HepG2 (cell line): ENCODE data around the gene MORC1. TPM values are rescaled to one million over a fixed set of nuclear protein-coding genes. Genes with fewer than 3 reads are reported as not detected.

Experiments
- ATAC-seq: fragments of 200-7000 bp; cut with Tn5 transposase; 3 replicates; pipeline ENCODE4 v1.9.1; 2020; ENCODE audit warnings: mild to moderate bottlenecking, moderate library complexity
- BruUV-seq: library from RNA; stranded (reverse); fragments of 400-500 nt; replicated peaks from 2 replicates; lab custom pipeline; 2021; lab: Mats Ljungman, UMichigan
- CTCF ChIA-PET: fragments of 300-600 bp; formaldehyde crosslinking; extraction: SDS; loops from one replicate; lab custom pipeline; 2021; ENCODE audit warnings: low total read pairs, inconsistent platforms, low intra/inter-chr PET ratio; lab: Yijun Ruan, JAX
- POLR2A ChIA-PET: fragments of 350-600 bp; sonication (Branson Sonifier 250); formaldehyde crosslinking; loops from one replicate; lab custom pipeline; 2020; ENCODE audit warnings: antibody characterized with exemption, inconsistent platforms; lab: Yijun Ruan, JAX
- DNase-seq: peaks from one replicate; pipeline ENCODE4 v3.0.0-alpha.2; 2015; ENCODE audit warnings: low spot score
- FAIRE-seq: peaks from 3 replicates; lab custom pipeline; 2011; peaks lifted over from hg19 to GRCh38; lab: Jason Lieb, UNC
- H2AFZ ChIP-seq: one replicate; pipeline ENCODE4 v1.6.1; 2011; ENCODE audit warnings: low read length, inconsistent platforms
- H3K27ac ChIP-seq: fragments of 300-600 bp; 3 replicates; pipeline ENCODE4 v1.8.0; 2011; ENCODE audit warnings: mixed run types, mild to moderate bottlenecking, mixed read lengths, low read length, inconsistent platforms; ENCODE audit not compliant: insufficient read depth; ENCODE audit errors: extremely low read length
- H3K27me3 ChIP-seq, 2 experiments: fragments of 200-600 bp in 1 of 2; 2 replicates in 1 of 2; 3 replicates in 1 of 2; pipeline versions ENCODE4 v1.6.0 to v1.8.0; 2011; ENCODE audit warnings: low read length in 2 of 2, mild to moderate bottlenecking in 2 of 2, moderate library complexity in 2 of 2, inconsistent platforms in 1 of 2; ENCODE audit not compliant: insufficient read depth in 2 of 2, control insufficient read depth in 1 of 2
- H3K36me3 ChIP-seq, 2 experiments: fragments of 200-600 bp in 1 of 2; replicated peaks in 1 of 2; 2 replicates in 1 of 2; 3 replicates in 1 of 2; pipeline versions ENCODE4 v1.5.1 to v1.8.0; 2011; ENCODE audit warnings: low read length in 2 of 2, inconsistent platforms in 1 of 2; ENCODE audit not compliant: insufficient read depth in 2 of 2, control insufficient read depth in 1 of 2
- H3K4me1 ChIP-seq: 2 replicates; pipeline ENCODE4 v1.5.1; 2012; ENCODE audit warnings: low read length, inconsistent platforms; ENCODE audit not compliant: insufficient read depth
- H3K4me2 ChIP-seq: 2 replicates; pipeline ENCODE4 v1.6.0; 2011; ENCODE audit warnings: low read depth, low read length, inconsistent platforms
- H3K4me3 ChIP-seq, 3 experiments: fragments of 200-600 bp in 1 of 3; sonication (generic), shearing (Covaris generic) in 1 of 3; replicated peaks in 1 of 3; 2 replicates each; pipeline ENCODE4 v1.5.1; 2011 to 2016; ENCODE audit warnings: low read length in 3 of 3, inconsistent platforms in 2 of 3, low read depth in 2 of 3, mild to moderate bottlenecking in 2 of 3, control low read depth in 1 of 3, mixed read lengths in 1 of 3; ENCODE audit not compliant: insufficient read depth in 1 of 3
- H3K79me2 ChIP-seq: one replicate; pipeline ENCODE4 v1.6.1; 2011; ENCODE audit warnings: low read length, inconsistent platforms; ENCODE audit not compliant: insufficient read depth
- H3K9ac ChIP-seq: 2 replicates; pipeline ENCODE4 v1.6.0; 2011; ENCODE audit warnings: mild to moderate bottlenecking, low read depth, low read length, inconsistent platforms; ENCODE audit not compliant: insufficient read depth
- H3K9me3 ChIP-seq: 2 replicates; pipeline ENCODE4 v1.5.1; 2012; ENCODE audit warnings: mild to moderate bottlenecking, low read length
- H4K20me1 ChIP-seq: 2 replicates; pipeline ENCODE4 v1.6.0; 2011; ENCODE audit warnings: inconsistent platforms, mild to moderate bottlenecking, low read length, moderate library complexity; ENCODE audit not compliant: insufficient read depth
- BCL6 ChIP-seq: IDR thresholded peaks from 2 replicates; pipeline ENCODE4 v1.6.1; 2016; ENCODE audit warnings: missing genetic modification reagents, missing compliant biosample characterization
- FOSL1 ChIP-seq: sonication (generic); formaldehyde crosslinking; IDR thresholded peaks from 2 replicates; pipeline ENCODE4 v1.9.0; 2021; ENCODE audit warnings: missing genetic modification reagents, borderline replicate concordance
- GATAD2A ChIP-seq: IDR thresholded peaks from 2 replicates; pipeline ENCODE4 v1.6.1; 2016
- HMG20A ChIP-seq: IDR thresholded peaks from 2 replicates; pipeline ENCODE4 v1.6.1; 2016; ENCODE audit warnings: borderline replicate concordance
- HOXA3 ChIP-seq: sonication (generic); formaldehyde crosslinking; IDR thresholded peaks from 2 replicates; pipeline ENCODE4 v1.5.0; 2020; ENCODE audit warnings: missing genetic modification reagents
- KDM5B ChIP-seq: sonication (generic); formaldehyde crosslinking; IDR thresholded peaks from 2 replicates; pipeline ENCODE4 v1.4.0; 2020; ENCODE audit warnings: missing genetic modification reagents, mild to moderate bottlenecking, borderline replicate concordance
- LCORL ChIP-seq, 2 experiments: fragments of 450-650 bp in 1 of 2; sonication (generic) in 1 of 2; formaldehyde crosslinking in 1 of 2; IDR thresholded peaks; 2 replicates each; pipeline versions ENCODE4 v1.5.0 to v1.6.1; 2017 to 2020; ENCODE audit warnings: antibody characterized with exemption in 1 of 2, missing genetic modification reagents in 1 of 2
- MBD4 ChIP-seq: IDR thresholded peaks from 2 replicates; pipeline ENCODE4 v1.6.1; 2012; ENCODE audit warnings: low read length, inconsistent platforms, borderline replicate concordance
- MEIS1 ChIP-seq: sonication (generic); formaldehyde crosslinking; IDR thresholded peaks from 2 replicates; pipeline ENCODE4 v1.9.0; 2021; ENCODE audit warnings: mild to moderate bottlenecking, missing genetic modification reagents, moderate library complexity, borderline replicate concordance
- MZF1 ChIP-seq: sonication (generic); formaldehyde crosslinking; IDR thresholded peaks from 2 replicates; pipeline ENCODE4 v1.8.1; 2023; ENCODE audit warnings: mild to moderate bottlenecking, missing genetic modification reagents, borderline replicate concordance
- NCOA2 ChIP-seq: sonication (generic); formaldehyde crosslinking; IDR thresholded peaks from 2 replicates; pipeline ENCODE4 v1.8.0; 2022; ENCODE audit warnings: inconsistent platforms
- REPIN1 ChIP-seq: sonication (generic); formaldehyde crosslinking; IDR thresholded peaks from 2 replicates; pipeline ENCODE4 v1.8.0; 2022; ENCODE audit warnings: missing genetic modification reagents, low read depth, mild to moderate bottlenecking, borderline replicate concordance
- SMAD3 ChIP-seq: sonication (generic); formaldehyde crosslinking; IDR thresholded peaks from 2 replicates; pipeline ENCODE4 v1.4.0; 2020; ENCODE audit warnings: missing genetic modification reagents
- STAT5B ChIP-seq: sonication (generic); formaldehyde crosslinking; IDR thresholded peaks from 2 replicates; pipeline ENCODE4 v1.4.0; 2020; ENCODE audit warnings: missing genetic modification reagents
- TEAD3 ChIP-seq: optimal IDR thresholded peaks from 2 replicates; pipeline ENCODE3; 2016; ENCODE audit warnings: borderline replicate concordance
- YY1 ChIP-seq: IDR thresholded peaks from 2 replicates; pipeline ENCODE4 v1.6.1; 2011; ENCODE audit warnings: low read length, low read depth, moderate library complexity, mild to moderate bottlenecking; ENCODE audit not compliant: insufficient read depth, insufficient replicate concordance
- ZEB1 ChIP-seq: IDR thresholded peaks from 2 replicates; pipeline ENCODE4 v1.6.1; 2012; ENCODE audit warnings: mild to moderate bottlenecking, low read depth, inconsistent platforms; ENCODE audit not compliant: insufficient replicate concordance
- ZNF205 ChIP-seq: IDR thresholded peaks from 2 replicates; pipeline ENCODE4 v1.6.1; 2018; ENCODE audit warnings: missing biosample characterization, missing genetic modification reagents
- ZNF292 ChIP-seq: sonication (generic); formaldehyde crosslinking; IDR thresholded peaks from 2 replicates; pipeline ENCODE4 v1.8.1; 2022; ENCODE audit warnings: mild to moderate bottlenecking, low read depth, missing genetic modification reagents, borderline replicate concordance
- ZNF33B ChIP-seq: sonication (generic); formaldehyde crosslinking; IDR thresholded peaks from 2 replicates; pipeline ENCODE4 v1.5.1; 2020; ENCODE audit warnings: mild to moderate bottlenecking, missing genetic modification reagents
- ZNF446 ChIP-seq: sonication (generic); formaldehyde crosslinking; IDR thresholded peaks from 2 replicates; pipeline ENCODE4 v1.5.0; 2020; ENCODE audit warnings: mild to moderate bottlenecking, missing genetic modification reagents
- ZNF766 ChIP-seq: sonication (generic); formaldehyde crosslinking; IDR thresholded peaks from 2 replicates; pipeline ENCODE4 v1.5.0; 2020; ENCODE audit warnings: missing genetic modification reagents, borderline replicate concordance
- ZNF777 ChIP-seq: sonication (generic); formaldehyde crosslinking; IDR thresholded peaks from 2 replicates; pipeline ENCODE4 v1.4.0; 2020; ENCODE audit warnings: missing genetic modification reagents
- in situ Hi-C: cut with HindIII; loops from 2 replicates; pipeline ENCODE4 v1.10.0; 2017; ENCODE audit warnings: low pct_unique_long_range_greater_than_20kb; ENCODE audit not compliant: extremely low pct_ligation_motif_present
- intact Hi-C: fragments of 100-400 bp; cut with micrococcal nuclease; formaldehyde crosslinking; loops from one replicate; pipeline ENCODE4 v1.10.0; 2022; ENCODE audit not compliant: unreplicated experiment
- polyA plus RNA-seq, 8 experiments: library from polyadenylated mRNA; depleted of rRNA in 3 of 8; stranded (reverse) in 7 of 8; unstranded in 1 of 8; fragments of >200 nt; fragmentation: Illumina TruSeq in 4 of 8; extraction: Trizol in 4 of 8; gene quantifications; 2 replicates each; pipeline versions ENCODE4 v1.2.1 to v1.2.3, GENCODE V29; 2011 to 2016; ENCODE audit warnings: low read depth in 4 of 8, missing spikeins in 1 of 8, mixed read lengths in 1 of 8; ENCODE audit not compliant: insufficient read depth in 1 of 8
- total RNA-seq, 5 experiments: library from RNA; depleted of rRNA; stranded (reverse); fragments of >200 nt; fragmentation: Illumina TruSeq; extraction: Trizol; gene quantifications; 2 replicates each; pipeline ENCODE4 v1.2.3, GENCODE V29; 2016; ENCODE audit warnings: low read depth in 1 of 5
- TF ChIP-seq, protein P1 (sequence below): sonication (generic); formaldehyde crosslinking; IDR thresholded peaks from 2 replicates; pipeline ENCODE4 v1.4.0; 2020; ENCODE audit warnings: mild to moderate bottlenecking, missing genetic modification reagents
- TF ChIP-seq, protein P2 (sequence below): sonication (generic); formaldehyde crosslinking; IDR thresholded peaks from 2 replicates; pipeline ENCODE4 v1.8.1; 2023; ENCODE audit warnings: missing genetic modification reagents, mild to moderate bottlenecking, borderline replicate concordance
- TF ChIP-seq, protein P3 (sequence below): sonication (generic); formaldehyde crosslinking; IDR thresholded peaks from 2 replicates; pipeline ENCODE4 v1.5.1; 2020; ENCODE audit warnings: missing genetic modification reagents, mild to moderate bottlenecking, borderline replicate concordance

Gene MORC1
- total and polyA plus RNA-seq, 2 of the 13 experiments (the other 11 are each of a cell fraction or from before 2014, with no cell fraction given), result not detected

DNA sequence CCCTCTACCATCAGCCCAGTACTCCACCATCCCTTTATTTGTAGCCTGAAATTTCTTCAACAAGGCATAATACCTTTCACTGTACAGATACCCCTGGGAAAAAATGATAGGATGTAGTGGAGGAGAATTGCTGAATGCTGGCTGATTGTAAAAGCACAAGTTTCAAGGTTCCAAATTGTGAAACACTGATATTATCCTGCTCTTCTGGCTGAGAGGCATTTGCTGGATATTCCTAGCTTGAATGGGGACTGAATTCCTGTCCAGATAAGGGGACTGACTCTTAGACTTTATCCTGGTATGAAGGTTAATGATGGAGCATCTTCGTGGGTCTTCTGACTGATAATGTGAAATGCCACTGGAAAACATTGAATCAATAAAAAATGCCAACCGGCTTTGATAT is 9.6 kb upstream of the MORC1 start (continued):
- no peak for TF ChIP-seq ZEB1
- no peak for TF ChIP-seq MBD4
- TF ChIP-seq STAT5B (CRISPR knock-in tag), result no peak
- no peak for TF ChIP-seq GATAD2A
- no peak for TF ChIP-seq ZNF205 (CRISPR knock-in tag)
- TF ChIP-seq MEIS1, result no peak

DNA sequence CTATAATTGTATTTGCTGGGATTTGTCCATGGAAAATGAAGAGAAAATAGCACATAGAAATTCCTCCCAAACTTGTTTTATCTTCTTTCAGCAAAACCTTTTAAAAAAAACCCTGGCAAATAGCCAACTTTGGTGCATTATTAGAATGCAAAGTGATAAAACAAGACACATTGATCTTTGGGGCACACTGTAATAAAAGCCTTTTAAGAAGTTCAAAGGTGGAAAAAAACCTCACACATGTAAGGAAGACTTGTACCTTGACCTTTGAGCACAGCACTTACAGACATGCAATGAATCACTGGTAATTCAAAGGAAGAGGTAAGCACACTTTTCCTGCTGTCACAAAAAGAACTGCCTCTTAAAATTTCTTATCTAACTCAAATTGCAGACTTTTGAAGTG is 8.0 kb upstream of the MORC1 start:
- intact Hi-C loops (no loop called here), in situ Hi-C loops (no loop called here)
- Histone ChIP-seq H3K4me3 (no peak overlapping the region), H3K4me2 (no peak overlapping the region), H3K36me3 (no peaks in the 10 kb centered on the region), H3K9ac (no peak overlapping the region), H4K20me1 (no peaks in the 10 kb centered on the region), H3K27me3 (no peaks in the 10 kb centered on the region), H3K79me2 (no peaks in the 10 kb centered on the region), H2AFZ (no peak overlapping the region), H3K9me3 (no peaks in the 10 kb centered on the region), H3K4me1 (peaks cover 9% of the 10 kb centered on the region), H3K27ac (no peak overlapping the region)
- BruUV-seq, result no TSS peak
- no peak for ATAC-seq
- no peak for DNase-seq
- FAIRE-seq, result no peak
- ChIA-PET CTCF (no interaction called here), POLR2A (no interaction called here)
- no peak for TF ChIP-seq ZNF292 (CRISPR knock-in tag)
- peak; percentile 39; the same call in 1 of the 2 replicates for TF ChIP-seq LCORL (IDR thresholded peaks at IDR 0.05)
- TF ChIP-seq LCORL (CRISPR knock-in tag; IDR thresholded peaks at IDR 0.05), result no peak
- no peak for TF ChIP-seq KDM5B (CRISPR knock-in tag)
- TF ChIP-seq ZNF446 (CRISPR knock-in tag), result no peak
- TF ChIP-seq MZF1 (CRISPR knock-in tag), result no peak
- TF ChIP-seq TEAD3 (CRISPR knock-in tag), result no peak
- no peak for TF ChIP-seq YY1
- TF ChIP-seq, protein P1, sequence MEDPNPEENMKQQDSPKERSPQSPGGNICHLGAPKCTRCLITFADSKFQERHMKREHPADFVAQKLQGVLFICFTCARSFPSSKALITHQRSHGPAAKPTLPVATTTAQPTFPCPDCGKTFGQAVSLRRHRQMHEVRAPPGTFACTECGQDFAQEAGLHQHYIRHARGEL (CRISPR knock-in tag), result no peak
- TF ChIP-seq ZNF766 (CRISPR knock-in tag), result no peak
- TF ChIP-seq, protein P2, sequence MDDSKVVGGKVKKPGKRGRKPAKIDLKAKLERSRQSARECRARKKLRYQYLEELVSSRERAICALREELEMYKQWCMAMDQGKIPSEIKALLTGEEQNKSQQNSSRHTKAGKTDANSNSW, result no peak
- no peak for TF ChIP-seq ZNF33B
- TF ChIP-seq HOXA3 (CRISPR knock-in tag), result no peak
- no peak for TF ChIP-seq REPIN1 (CRISPR knock-in tag)
- no peak for TF ChIP-seq HMG20A (CRISPR knock-in tag)
- TF ChIP-seq BCL6 (CRISPR knock-in tag), result peak; percentile 38; the same call in 1 of the 2 replicates
- TF ChIP-seq, protein P3, sequence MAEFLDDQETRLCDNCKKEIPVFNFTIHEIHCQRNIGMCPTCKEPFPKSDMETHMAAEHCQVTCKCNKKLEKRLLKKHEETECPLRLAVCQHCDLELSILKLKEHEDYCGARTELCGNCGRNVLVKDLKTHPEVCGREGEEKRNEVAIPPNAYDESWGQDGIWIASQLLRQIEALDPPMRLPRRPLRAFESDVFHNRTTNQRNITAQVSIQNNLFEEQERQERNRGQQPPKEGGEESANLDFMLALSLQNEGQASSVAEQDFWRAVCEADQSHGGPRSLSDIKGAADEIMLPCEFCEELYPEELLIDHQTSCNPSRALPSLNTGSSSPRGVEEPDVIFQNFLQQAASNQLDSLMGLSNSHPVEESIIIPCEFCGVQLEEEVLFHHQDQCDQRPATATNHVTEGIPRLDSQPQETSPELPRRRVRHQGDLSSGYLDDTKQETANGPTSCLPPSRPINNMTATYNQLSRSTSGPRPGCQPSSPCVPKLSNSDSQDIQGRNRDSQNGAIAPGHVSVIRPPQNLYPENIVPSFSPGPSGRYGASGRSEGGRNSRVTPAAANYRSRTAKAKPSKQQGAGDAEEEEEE (CRISPR knock-in tag), result no peak
- TF ChIP-seq SMAD3 (CRISPR knock-in tag), result no peak
- TF ChIP-seq ZNF777, result no peak
- TF ChIP-seq NCOA2 (CRISPR knock-in tag), result no peak
- no peak for TF ChIP-seq FOSL1 (CRISPR knock-in tag)
